ENCODE results near the gene NFIC.

Gene NFIC

DNA sequence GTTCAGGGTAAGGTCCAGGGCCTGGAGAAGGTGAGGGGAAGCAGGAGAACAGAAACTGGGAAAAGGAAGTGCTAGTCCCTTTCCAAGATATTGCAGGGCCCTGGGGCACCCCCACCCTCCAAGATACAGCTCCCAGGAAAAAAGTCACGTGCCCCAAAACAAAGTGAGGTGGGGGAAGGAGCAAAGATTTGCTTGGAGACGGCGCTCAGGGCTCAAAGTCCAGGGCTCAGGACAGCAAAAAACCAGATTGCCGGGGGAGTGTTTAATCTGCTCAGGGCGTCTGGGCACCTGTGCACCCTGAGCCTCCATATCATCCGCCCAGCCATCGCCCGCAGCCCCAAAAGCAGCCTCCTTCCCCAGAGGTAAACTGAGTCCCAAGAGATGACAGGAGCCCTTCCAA is 107.6 kb downstream of the NFIC start:
- DNase-seq: no peak

DNA sequence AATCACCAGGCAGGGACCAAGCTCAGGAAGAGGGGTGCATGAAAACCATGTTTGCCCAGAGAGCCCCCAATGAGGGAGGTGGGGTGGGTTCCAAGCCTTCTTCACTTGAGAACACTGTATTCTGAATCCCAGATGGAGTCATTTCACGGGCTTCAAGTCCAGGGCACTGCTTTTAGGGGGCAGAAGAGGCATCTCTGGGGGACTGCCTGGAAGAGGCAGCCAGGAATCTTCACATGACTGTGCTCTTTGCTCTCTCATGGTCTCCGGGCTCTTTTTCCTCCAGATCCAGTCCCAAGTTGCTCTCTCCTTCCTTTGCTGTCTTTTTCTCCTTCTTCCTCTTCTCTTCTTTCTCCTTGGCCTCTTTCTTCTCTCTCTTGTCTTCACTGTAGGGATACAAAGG is 108.2 kb downstream of the NFIC start:
- DNase-seq: no peak

GRCh38 chr19:3475449-3475848 is 109.1 kb downstream of the NFIC start:
- no peak for DNase-seq

GRCh38 chr19:3476830-3477229 is 110.4 kb downstream of the NFIC start:
- no peak for DNase-seq

DNA sequence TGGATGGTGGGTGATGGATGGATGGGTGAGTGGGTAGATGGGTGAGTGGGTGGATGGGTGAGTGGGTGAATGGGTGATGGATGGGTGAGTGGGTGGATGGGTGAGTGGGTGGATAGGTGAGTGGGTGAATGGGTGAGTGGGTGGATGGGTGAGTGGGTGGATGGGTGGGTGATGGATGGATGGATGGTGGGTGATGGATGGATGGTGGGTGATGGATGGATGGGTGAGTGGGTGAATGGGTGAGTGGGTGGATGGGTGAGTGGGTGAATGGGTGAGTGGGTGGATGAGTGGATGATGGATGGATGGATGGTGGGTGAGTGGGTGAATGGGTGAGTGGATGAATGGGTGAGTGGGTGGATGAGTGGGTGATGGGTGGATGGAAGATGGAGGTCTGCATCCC is 111.1 kb downstream of the NFIC start:
- DNase-seq: no peak

- DNase-seq: no peak
Observed at GRCh38 chr19:3477951-3478350, 111.6 kb downstream of the NFIC start.

- peak; percentile 19 for DNase-seq
Observed at GRCh38 chr19:3478409-3479176, 112.2 kb downstream of the NFIC start.

DNA sequence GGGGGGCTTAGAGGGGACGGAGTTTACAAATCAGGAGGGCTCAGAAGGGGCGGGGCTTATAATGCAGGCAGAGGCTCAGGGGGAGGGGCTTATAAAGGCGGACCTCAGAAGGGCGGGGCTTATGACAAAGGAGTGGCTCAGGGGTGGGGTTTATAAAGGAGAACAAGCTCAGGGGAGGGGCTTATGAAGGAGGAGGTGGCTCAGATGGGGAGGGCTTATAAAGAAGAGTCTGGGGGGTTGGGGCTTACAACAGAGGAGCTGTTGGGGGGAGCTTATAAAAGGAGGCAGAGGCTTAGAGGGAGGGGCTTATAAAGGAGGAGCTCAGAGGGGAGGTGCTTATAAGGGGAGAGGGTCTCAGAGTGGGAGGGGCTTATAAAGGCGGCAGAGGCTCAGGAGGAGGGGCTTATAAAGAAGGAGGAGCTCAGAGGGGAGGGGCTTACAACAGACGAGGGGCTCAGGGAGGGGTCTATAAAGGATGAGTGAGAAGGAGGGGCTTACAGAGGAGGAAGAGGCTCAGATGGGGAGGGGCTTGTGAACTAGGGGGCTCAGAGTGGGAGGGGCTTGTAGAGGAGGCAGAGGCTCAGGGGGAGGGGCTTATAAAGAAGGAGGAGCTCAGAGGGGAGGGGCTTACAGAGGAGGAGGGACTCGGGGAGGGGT is 112.9 kb downstream of the NFIC start:
- DNase-seq: peak; percentile 73

GRCh38 chr19:3479834-3480215 is 113.4 kb downstream of the NFIC start:
- DNase-seq: peak; percentile 39

DNA sequence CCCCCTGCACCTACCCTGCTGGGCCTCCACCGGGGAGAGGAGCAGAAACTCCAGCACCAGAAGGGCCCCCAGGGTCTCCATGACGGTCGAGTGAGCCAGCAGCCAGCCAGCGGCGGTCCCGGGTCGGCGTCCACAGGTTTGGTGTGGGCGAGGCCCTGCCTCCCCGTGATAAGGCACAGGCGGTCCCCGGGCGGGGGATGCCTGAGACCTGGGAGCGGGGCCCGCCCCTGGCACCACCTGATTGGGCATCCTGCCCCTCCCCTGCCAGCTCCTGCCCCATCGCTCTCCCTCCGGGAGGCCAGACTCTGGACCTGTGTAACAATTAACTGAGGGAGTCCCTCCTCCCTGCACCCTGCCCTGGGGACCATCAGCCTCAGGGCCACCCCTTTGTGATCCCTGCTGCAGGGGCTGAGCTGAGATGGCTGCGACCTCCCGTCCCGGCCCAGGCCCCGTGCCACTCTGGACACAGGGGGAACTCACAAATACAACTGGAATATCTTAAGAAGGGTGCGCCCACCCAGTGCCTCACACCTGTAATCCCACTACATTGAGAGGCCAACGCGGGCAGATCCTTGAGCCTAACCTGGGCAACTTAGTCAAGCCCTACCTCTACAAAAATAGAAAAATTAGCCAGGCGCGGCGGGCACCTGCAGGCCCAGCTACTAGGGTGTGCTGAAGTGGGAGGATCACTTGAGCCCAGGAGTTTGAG is 114.2 kb downstream of the NFIC start, which contains the start of gene SMIM24:
Gene SMIM24, minus strand, starts transcription at position 143 of the 709 bp plus-strand sequence. Its CDS starts 62 bp downstream, at position 81.
- no peak for DNase-seq

DNA sequence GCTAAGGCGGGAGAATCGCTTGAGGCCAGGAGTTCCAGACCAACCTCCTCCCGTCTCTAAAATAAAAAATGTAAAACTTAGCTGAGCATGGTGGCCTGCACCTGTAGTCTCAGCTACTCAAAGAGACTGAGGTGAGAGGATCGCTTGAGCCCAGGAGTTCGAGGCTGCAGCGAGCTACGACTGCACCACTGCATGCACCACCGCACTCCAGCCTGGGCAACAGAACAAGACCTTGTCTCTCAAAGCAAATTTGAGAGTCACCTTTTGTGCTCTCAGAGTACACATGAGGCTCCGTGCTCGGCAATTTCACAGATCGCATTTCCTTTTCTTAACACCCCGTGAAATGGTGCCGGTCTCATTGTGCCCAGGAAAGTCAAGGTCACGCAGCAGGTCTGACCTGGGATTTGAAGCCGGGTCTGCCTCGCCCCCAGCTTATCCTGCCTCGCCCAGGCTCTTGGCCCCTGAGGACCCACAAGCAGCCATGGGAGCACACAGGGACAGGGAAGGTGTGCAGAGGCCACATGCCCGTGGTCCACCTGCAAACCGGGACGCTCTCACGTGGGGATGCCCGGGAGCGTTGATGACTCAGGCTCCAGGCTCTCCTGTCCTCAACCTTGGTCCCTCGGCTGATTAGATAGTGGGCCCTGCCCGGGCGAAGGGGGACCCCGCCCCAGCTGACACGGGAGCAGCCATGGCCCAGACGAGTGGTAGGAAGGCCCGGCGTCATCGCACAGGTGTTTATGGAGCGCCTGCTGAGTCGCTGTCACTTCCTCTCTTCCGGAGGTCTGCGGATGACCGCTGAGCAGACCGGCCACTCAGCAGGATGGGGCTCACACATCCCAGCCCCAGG is 115.1 kb downstream of the NFIC start:
- no peak for DNase-seq

DNA sequence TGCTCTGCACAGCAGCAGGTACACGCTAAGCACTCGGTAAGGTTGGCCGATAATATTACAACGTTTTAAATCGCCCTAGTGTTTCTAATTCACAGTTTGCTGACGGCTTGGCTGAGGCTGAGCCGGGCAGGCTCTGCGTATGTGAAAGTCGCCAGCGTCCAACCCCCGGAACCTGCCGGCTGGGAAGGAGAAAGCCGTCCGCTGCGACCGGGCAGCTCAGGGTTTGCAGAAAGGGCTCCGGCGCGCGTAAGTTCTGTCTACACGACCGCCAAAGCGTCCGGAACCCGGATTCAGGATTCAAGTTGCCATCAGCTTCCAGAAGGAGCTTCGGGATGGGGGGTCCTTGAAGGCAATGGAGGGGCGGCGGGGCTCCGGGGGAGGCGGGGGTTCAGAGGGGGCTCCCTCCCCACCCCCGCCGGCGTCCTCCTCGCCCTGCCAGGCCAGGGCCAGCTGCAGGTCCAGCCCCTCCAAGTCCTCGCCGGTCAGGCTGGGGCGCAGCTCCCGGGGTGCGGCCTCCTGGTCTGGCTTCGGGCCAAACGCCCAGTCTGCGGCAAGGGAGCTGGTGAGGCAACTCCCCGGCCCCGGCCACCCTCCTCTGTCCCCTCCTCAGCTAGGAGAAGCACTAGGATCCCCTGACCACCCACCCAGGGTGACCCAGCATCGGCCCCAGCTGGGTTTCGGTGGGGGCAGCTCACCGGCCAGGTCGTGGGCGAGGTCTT is 116.3 kb downstream of the NFIC start:
- DNase-seq: no peak

- DNase-seq: no peak
Observed at GRCh38 chr19:3483226-3483628, 116.8 kb downstream of the NFIC start, which contains the start of gene SMIM44. Gene SMIM44 (minus strand): TSS chr19:3483441. CDS start chr19:3483403, 38 bp downstream.

DNA sequence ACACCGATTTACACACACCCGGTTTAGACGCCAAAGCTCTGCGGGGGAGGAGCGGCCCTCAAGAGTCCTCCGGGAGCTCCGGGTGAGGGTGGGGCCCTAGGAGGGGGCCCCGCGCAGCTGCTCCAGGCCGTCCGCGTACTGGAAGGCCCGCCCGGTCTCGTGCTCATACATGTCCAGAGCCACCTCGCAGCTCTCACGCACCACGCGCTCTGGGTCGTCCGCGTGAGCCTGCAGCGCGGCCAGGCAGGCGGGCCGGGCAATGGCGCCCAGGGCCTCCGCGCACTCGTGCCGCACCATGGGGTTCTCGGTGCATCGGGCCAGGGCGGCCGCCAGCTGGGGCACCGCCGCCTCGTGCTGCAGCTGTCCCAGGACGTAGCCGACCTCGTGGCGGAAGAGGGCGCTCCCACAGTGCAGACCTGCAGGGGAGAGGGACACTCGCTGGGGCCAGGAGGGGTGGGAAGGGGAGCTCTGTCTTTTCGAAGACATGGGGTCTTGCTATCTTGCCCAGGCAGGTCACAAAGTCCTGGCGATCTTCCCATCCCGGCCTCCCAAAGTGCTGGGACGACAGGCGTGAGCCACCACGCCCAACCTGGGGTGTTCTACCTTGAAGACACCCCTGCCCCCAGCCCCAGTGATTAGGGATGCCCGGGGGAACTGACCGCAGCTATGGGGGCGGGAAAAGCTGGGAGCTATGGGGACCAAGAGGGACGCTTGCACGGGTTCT is 125.2 kb downstream of the NFIC start:
- DNase-seq: no peak

GRCh38 chr19:3492131-3492839 is 125.9 kb downstream of the NFIC start:
- DNase-seq: no peak

DNA sequence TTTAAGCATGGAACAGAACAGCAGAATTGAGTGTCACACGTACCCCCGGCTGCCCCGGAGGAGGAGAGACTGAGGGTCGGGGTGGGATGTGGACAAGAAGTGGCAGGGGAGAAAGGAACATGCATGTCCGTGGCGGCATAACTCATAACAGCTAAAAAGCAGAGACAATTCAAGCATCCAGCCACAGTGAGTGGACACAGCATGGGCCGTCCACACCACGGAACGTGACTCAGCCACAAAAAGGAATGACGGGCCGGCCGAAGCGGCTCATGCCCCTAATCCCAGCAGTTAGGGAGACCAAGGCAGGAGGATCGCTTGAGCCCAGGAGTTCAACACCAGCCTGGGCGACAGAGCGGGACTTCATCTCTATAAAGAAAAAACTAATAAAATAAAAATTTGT is 126.5 kb downstream of the NFIC start:
- no peak for DNase-seq

DNA sequence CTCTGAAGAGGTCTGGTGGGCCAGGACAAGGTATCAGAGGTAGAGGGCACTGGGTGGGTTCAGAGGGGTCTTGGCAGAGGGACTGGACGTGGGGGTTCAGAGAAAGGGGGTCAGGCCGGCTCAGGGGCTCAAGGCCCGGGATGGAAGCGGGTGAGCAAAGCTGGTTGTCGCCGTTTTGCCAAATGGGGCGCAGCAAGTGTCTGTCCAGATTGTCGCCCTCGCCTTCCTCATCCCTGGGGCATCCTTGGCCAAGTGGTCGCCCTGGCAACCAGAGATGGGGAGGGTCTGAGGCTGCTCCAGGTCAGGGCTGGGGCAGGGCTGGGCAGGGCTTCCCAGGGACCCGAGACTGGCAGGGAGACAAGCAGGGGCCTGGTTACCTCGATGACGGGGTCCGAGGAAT is 127.3 kb downstream of the NFIC start:
- DNase-seq: no peak

DNA sequence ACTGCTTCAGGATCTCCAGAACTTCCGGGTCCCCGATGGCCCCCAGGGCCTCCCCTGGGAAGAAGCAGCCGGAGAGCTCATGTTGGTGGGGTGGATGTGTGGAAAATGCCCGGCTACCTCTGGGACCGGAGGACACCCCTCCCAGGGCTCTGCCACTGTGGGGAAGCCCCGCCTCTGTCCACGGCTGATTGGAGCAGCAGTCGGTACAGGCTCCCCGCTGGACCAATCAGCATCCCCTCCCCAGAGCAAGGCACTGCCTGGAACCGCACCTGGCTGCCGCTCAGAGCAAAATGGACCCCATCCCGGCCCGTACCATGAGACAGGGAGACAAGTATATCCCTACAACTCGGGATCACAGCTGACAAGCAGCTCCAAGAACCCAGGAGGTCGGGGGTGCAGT is 127.7 kb downstream of the NFIC start:
- DNase-seq: peak; percentile 37

GRCh38 chr19:3494559-3494958 is 128.2 kb downstream of the NFIC start:
- DNase-seq: peak; percentile 59

DNA sequence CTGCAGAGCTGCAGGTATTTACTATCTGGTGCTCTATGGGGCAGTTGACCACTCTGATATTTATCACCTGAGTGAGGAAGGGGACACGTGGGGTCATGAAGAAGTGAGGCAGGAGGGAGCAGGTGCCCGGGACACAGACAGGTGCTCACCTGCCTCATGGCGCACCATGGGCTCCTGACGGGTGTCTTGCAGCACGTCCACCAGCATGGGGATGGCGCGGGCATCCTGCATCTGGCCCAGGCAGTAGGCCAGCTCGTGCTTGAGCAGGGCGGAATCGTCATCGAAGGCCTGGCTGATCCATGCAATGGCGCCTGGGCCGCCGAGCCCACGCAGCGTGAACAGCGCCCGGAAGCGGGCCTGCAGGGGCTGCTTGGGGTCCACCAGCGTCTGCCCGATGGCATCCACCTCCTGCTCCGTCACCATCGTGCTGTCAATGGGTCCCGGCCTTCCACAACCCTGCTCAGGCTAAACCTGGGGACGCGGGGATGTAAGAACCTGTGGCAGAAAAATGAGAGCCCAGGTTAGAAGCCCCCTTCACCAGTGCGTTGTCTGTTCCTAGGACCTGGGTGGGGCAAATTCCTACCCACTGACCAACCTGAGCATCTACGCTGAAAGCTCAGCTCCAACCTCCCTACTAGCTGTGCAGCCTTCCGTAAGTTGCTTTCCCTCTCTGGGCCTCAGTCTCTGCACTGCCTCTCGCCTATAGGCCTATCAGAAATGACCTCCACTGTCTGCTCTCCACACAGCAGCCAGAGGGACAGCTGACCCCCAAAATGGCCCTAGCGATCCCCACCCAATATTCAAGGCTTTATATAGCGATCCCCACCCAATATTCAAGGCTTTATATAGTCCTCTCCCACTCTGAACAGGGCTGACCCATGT is 130.2 kb downstream of the NFIC start:
- DNase-seq: no peak

Measured in CD4-positive, alpha-beta T cell treated with Interleukin-17A for 1 hour (primary cell).